ENCODE results near the gene LAMB4.

GRCh38 chr7:108045154-108045553 lies 85.0 kb downstream of the LAMB4 start:
- TF ChIP-seq POLR2AphosphoS5 (IDR thresholded peaks at IDR 0.05) (no peak), CTCF (IDR thresholded peaks at IDR 0.05) (no peak)

All from prostate gland (tissue), 2 donors.